Dedifferentiated amniotic fluid mesenchymal stem cell (primary cell): ENCODE data around the gene TSPOAP1.

ENCODE experiments used
- DNase-seq: peaks from one replicate; pipeline ENCODE4 v3.0.0-alpha.2; 2016; ENCODE audit errors: extremely low spot score

The TSPOAP1 gene

DNA sequence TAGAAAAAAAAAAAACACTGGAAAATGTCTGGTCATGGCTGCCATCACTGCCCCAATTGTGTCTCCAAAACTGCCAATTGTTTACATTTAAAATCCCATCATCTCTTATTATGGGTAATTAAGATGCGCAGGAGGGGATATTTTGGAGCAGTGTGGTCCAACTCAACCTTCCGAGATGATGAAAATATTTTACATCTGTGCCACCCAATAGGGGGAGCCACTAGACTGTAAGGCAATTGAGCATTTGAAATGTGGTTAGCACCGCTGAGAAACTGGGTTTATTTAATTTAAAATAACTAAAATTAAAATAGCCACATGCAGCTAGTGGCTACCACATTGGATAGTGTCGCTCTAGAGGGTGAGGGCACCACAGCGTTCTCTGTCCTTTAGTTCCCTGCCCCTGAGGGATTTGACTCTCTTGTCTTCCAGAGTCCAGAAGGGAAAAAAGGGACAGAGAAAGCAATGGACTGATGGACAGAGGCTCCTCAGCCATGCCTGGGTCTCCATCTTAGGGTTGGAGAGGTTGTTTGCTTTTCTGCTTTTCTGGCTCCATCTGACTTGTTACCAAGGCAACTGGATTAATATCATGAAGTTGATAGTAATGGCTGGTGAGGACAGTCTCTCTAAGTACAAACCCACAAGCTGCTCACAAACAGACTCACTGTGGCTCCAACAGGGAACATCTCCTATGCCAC lies 51.3 kb downstream of the TSPOAP1 start:
- DNase-seq: no peak

DNA sequence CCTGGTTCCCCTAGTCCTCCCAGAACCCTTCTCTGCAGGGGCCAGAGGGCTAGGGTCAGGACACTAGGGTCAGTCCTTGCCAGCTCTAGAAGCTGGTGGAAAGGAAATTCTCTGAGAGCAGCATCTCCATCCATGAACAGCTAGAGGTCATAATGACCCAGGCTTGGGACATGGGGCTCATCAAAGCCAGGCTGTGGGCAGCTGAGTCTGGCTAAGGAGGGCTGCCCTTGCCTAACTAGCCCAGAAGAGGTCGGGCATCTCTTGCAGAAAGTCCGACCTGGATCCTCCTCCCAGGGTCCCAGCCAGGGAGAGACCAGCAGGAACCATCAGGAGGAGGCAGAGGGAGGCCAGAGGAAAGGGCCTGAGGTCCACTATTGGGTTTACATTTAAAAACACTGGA lies 52.2 kb downstream of the TSPOAP1 start:
- DNase-seq: no peak

DNA sequence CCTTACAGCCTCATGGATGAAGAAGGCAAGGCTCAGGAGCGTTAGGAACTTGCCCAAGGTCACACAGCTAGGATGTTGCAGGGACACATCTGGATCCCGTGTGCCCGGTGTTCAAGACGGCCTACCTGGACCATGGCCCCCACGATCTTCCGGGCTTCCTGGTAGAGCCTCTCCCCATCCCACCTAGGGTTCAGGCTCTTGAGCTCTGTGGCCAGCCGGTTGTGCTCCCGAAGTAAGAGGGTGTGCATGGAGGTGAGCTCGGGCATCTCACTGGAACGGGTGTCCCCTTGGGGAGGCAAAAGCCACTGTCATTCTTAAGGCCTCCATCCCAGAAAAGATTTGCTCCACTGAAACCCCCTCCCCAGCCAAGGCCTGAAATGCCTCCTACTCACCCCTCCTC lies 53.2 kb downstream of the TSPOAP1 start:
- no peak for DNase-seq

DNA sequence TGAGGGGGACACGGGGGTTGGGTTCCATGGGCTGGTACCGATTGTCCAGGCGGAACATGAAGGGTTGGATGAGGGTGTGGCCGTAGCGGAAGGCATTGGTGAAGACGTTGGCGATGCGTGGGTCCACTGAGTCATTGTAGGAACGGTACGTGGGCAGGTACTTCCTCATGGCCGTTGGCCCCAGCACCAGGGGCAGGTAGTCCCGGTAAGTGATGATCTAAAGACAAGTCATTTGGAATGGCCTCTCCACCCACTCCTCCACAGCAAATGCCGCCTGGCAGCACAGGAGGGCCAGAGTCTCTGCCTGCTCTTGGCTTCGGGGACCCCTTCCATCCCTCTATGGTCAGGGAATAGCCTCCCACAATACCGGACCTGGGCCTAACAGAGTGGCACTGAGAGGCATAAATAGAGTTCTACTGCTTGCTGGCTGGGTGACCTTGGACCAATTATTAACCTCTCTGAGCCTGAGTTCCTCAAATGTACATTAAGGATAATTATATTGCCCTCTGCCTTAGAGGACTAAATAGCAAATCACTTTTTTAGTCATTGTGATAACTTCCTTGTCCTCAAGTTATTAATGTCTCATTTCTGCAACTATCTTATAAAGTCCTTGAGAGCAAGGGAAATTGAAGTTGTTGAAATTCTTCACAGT lies 55.0 kb downstream of the TSPOAP1 start:
- no peak for DNase-seq

DNA sequence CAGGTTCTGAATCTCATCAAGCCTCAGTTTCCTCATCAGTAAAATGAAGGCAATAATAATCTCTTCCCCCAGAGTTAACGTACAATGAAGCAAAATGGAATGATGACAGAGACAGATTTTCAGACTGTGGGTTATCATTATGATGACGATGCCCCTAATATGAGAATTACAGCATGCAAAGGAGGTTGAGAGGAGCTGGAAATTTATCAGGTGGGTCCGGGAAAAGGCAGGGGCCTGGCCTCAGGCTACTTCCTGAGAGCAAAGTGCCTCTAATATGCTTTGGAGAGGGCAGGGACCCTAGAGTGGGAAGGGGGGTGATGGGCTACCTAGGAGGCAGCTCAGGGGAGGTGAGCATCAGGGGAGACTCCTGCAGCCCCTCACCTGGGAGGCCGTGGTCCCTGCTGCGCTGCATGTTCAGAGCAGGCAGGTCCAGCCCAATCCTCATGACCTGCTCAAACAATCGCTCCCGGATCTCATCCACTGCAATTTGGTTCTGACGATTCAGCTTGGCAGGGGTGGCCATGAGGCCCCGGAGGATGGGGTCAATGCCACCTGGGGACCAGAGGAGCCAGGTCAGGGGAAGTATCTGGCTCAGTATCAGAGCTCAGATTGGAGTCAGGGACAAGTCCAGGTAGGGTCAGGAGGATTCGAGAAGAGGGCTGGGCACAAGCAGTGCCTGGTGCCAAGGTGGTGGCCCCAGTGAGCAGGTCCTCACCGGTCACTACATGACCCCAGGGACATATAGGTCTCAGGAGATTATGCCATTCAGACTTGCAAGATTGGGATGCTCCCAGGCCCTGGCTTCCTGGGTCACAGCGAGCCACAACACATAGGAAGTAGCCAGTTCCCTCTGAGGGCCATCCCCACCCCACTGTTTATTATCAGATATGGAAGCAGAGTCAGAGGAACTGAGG lies 56.0 kb downstream of the TSPOAP1 start:
- DNase-seq: no peak

DNA sequence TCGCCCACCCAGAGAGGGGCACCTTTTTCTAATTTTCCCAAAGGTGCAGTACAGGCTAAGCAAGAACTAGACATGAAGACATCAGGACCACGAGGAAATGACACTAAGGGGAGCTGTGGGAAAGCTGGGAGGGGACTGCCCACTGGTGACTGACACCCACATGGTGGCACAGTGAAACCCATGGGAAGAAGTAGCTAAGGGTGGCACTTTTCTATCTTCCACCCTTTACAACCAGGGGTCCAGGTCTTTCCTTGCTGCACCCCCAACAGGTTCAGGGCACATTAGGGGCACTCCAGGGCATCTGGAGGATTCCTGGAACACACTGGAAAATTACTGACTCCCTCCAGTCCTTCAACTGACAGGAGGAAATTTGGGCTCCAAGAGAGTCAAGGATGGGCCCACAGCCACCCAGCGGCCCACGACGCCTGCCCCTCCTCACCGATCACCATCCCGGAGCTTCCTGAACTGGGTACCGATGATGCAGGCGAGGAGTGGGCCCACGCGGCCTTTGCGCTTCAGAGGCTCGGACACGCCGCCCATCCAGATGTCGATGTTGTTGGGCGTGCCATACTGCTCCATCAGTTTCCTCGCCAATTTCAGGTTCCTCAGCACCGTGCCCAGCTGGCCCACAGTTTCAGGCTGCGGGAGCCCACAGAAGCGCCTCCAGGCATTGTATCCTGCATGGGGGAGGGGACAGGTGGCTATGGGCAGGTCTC lies 57.2 kb downstream of the TSPOAP1 start:
- no peak for DNase-seq

DNA sequence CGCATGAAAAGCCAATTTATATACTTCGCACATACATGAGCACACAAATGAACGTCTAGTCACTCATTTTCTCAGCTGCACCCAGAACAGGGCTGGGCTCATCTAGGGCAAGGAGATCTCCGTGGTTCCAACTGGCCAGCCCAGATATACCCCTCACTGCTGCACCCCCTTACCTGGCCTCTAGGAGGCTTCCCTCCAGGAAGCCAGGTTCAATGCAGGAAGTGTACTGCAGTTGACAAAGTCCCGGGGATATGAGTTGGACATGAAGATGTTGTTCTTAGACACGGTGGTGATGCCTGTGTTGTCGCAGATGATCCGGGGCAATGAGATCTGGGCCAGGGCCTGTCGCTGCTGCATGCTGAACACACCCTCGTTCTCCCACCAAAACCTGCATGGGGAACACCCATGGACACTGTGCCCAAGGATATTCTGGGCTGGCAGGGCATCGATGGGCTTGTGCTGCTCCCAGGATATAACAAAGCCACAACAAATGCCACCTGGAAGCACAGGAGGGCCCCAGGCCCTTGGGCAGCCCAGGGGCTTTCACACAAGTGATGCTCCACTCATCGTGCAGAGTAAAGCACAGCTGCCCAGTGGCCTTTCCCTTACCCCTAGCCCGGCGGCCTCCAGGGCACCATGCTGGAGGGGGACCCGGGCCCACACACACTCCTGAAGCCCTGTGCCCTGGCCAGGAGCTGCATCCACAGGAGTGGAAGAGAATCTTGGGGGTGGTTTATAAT lies 57.9 kb downstream of the TSPOAP1 start:
- DNase-seq: no peak

DNA sequence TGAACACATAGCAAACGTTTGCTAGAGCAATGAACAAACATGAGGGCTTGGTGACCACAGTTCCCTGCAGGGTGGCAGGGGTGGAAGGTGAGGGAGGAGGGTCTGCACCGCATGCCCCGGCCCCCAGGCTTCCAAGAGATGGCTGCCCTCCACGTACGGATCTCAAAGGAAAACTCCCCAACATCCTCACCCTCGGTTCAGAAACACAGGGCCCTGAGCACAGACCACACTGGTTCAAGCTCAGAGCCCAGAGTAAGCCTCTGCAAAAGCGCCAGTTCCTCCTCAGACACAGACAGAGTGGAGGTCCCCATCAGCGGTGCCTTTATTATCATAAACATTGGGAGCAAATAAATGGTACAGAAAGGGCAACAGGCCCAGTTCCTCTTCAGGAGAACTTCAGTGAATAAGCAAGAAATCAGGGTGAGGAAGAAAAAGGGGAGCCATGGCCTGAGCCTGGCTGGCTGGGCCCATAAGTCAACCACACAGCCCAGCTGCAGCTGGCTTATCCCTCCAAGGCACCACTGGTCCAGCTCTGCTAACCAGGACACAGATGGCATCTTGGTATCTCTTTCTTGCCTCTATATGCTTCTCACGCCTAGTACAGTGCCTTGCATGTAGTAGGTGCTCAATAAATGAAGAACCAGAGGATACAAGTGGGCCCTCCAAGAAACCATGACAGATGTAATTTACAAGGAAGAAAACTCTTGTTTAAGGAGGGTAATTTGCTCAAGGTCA lies 58.9 kb downstream of the TSPOAP1 start:
- no peak for DNase-seq

DNA sequence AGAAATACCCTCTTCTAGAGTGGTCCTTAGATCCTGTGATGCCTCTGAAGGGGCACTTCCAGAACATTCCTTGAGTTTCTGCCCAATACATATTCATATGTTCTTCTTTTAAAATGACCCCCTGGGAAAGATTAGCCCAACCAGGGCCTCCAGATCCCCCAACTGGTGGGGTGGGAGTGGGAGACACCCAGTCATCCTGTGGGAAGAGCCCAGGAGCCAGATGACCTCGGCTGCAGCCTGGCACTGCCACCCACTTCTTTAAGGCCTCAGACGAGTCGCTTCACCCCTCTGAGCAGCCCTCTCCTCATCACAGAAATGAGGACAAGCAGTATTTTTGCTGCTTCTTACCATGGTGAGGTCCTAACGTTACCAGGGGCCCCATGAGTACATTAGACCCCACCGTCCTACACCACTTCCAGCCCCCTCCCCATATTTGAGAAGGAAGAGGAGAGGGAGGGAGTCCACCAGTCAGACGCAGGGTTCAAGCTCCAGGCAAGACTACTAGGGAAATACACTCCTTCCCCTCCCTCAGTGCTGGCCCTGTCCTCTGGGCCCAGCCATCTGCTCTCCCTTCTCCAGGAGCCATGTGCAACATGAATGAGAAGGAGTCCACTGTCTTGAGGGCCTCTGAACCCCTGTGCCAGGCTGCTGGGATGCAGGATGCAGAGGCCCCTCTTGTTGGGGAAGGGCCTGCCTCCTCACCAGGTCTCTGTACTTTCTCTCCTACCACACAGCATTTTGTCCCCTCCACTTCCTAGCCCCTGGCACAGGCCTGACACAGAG lies 59.6 kb downstream of the TSPOAP1 start:
- DNase-seq: no peak

DNA sequence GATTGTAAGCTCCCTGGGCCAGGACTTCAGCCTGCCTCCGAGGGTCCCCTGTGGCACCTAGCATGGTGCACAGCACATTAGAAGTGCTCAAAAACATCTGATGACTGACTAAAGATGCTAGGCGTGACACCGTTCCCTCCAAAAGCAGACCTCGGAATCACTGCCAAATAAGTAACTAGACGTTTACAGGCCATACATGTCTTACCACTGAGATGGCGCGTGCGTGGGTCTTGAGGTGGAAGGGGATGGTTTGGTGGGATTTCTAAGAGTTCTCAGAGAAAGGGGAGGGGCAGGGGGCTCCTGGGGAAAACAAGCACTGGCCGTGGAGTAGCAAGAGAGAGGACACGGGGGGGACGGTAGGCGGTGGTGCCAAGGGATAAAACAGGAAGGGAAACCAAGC lies 60.3 kb downstream of the TSPOAP1 start:
- DNase-seq: no peak

DNA sequence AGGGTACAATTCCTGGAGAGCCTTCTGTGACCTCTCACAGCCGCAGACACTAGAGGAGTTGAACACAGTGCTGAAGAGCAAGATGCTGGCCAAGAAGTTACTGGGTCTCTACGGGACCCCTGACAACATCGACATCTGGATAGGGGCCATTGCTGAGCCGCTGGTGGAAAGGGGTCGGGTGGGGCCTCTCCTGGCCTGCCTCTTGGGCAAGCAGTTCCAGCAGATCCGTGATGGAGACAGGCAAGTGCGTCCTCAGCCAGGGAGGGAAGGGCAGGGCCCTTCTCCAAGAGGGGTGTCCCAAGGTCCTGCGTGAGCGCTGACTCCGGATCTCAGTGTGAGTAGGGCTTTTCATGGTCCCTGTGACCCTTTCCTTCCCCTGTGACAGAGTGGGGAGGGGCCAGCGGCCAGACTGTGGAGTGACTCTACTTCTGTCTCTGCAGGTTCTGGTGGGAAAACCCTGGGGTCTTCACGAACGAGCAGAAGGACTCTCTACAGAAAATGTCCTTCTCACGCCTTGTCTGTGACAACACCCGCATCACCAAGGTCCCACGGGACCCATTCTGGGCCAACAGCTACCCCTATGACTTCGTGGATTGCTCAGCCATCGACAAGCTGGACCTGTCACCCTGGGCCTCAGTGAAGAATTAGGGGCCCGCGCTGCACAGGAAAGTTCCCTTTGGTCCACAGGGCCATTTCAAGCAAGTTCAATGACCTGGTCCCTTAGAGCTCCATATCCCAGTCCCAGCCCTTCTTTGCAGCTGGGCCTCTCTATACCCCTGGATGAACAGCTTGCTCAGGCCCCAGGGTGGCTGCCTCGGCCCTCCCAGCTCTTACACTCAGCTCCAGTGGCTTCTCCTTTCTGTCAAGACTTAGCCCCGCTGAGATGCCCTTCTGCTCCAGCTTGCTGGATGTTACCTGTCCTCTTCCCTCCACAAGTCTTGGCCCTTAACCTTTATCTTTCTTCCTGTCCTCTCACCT lies 61.0 kb downstream of the TSPOAP1 start:
- DNase-seq: no peak

DNA sequence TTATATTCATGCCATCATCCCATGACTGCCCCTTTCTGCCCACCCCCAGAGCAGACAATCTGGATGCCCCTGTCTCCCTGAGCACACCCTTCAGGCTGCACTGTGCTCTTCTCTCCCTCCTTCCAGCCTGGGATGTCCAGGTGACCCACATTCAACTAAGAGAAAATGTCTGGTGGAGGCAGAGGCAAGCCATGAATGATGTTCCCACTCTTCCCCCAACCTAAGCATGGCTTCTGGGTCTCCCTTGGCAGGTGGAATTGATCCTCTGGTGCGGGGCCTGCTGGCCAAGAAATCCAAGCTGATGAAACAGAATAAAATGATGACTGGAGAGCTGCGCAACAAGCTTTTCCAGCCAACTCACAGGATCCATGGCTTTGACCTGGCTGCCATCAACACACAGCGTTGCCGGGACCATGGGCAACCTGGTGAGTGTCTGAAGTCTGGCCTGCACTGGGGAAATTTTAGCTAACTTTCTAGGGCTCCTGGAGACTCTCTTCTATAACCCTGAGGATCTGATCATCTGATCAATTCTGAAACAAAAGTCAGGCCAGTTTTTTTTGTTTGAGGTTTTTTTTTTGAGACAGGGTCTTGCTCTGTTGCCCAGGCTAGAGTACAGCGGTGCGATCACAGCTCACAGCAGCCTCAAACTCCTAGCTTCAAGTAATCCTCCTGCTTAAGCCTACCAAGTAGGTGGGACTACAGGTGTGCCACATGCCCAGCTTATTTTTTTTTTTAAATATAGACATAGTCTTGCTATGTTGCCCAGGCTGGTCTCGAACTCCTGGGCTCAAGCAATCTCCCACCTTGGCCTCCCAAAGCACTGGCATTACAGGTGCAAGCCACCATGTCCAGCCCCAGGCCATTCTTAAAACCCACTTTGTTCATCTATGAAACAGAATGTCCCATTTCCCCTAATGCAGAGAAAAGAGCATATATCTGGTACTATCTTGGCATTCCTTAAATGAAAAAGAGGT lies 62.4 kb downstream of the TSPOAP1 start:
- DNase-seq: no peak

DNA sequence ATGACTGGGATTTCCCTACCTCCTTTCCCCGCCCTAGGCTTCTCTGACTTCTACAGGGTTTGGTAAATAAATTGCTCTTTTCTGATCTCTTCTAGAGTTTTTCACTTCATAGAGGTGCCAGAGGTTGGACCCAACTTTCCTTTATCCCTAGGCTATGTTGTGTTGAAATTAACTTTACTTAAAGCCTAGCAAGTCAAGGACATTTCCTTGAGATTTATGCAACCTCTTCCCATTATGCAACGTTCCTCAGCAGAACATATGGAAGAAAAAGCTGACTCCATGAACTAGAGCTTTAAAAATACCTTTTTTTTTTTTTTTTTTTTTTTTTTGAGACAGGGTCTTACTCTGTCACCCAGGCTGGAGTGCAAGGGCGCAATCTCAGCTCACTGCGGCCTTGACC lies 63.3 kb downstream of the TSPOAP1 start:
- no peak for DNase-seq

DNA sequence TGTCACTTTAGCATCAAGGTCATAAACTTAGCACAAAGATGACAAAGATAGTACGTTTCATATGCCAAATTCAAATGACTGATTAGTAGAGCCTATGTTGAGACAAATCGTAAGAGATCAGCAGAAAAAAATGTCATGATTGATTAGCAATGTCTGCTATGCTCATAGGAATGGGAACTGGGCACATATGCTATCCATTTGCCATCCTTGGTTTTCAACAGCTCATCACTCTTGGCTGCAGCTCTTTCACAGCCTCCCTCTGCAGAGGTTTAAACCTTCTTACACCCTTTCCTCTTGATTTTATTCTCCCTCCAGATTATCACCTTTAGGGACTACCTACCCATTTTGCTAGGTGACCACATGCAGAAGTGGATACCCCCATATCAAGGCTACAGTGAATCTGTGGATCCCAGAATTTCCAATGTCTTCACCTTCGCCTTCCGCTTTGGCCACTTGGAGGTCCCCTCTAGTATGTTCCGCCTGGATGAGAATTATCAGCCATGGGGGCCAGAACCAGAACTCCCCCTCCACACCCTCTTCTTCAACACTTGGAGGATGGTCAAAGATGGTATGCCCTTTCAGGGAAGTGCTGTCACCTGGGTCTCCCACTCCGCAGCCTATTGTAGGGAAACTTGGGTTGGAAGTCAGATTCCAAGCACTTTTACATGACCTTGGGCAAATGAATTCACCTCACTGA lies 64.0 kb downstream of the TSPOAP1 start:
- DNase-seq: no peak

DNA sequence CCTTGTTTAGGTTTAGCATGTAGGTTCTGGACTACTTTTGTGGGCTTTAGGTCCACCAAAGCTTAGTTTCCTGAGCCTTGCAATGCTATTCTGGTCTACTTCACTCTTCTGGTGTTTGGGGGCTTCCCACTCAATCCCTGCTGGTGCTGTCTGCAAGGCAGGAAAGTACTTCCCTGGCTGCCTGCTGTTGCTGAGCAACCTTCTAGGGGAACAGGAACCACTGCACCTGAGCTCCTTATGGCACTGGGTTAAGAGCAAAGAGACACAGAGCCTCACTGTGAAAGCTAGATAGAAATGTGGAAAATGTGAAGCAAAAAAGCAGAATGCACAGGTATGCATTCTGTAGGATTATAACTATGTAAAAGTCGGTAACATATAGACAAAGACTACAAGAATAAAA lies 64.8 kb downstream of the TSPOAP1 start:
- DNase-seq: no peak

DNA sequence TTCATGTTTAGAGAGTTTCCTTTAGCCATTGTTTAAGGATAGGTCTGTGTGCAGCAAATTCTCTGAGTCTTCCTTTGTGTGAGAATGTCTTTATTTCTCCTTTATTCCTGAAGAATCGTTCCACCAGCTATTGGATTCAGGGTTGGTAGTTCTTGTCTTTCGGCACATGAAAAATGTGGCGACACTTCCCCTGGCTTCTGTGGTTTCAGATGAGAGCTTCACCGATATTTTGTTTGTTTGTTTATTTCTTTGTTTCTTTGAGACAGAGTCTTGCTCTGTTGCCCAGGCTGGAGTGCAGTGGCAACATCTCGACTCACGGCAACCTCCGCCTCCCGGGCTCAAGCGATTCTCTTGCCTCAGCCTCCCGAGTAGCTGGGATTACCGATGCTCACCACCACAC lies 66.4 kb downstream of the TSPOAP1 start:
- DNase-seq: no peak

DNA sequence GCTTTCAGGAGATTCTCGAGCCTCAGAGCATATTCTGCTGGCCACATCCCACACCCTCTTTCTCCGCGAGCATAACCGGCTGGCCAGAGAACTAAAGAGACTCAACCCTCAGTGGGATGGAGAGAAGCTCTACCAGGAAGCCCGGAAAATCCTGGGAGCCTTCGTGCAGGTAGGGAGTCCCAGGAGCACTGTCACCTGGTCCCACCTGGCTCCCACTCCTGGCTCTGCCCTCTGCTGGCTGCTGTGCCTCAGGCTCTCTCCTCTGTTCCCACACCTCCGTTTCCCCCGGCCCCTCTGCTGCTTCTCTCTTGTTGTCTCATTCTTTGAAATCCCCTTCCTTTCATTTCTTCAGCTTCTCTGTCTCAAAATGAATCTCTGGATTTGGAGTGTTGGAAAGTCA lies 73.8 kb downstream of the TSPOAP1 start:
- DNase-seq: no peak
